Esophagus muscularis mucosa (tissue), 4 donors: ENCODE data around the gene PDE8A. TPM values are rescaled to one million over a fixed set of nuclear protein-coding genes. Genes with fewer than 3 reads are reported as not detected.

Experiments
- DNase-seq: peaks from one replicate; pipeline ENCODE4 v3.0.0-alpha.2; 2017; ENCODE audit errors: extremely low spot score
- H3K27ac ChIP-seq, 4 donors: fragments of 200-600 bp; sonication (generic); replicated peaks in 1 of 4; 1 replicate in 3 of 4; 2 replicates in 1 of 4; pipeline ENCODE4 v1.5.1; 2016 to 2019; ENCODE audit warnings: mild to moderate bottlenecking in 1 of 4
- H3K27me3 ChIP-seq, 4 donors: fragments of 200-600 bp; sonication (generic); one replicate each; pipeline versions ENCODE4 v1.5.1 to v1.6.0; 2016 to 2019
- H3K36me3 ChIP-seq, 4 donors: fragments of 200-600 bp; sonication (generic); one replicate each; pipeline ENCODE4 v1.5.1; 2016 to 2019
- H3K4me1 ChIP-seq, 4 donors: fragments of 200-600 bp; sonication (generic); one replicate each; pipeline ENCODE4 v1.5.1; 2016 to 2019
- H3K4me3 ChIP-seq, 4 donors: fragments of 200-600 bp; sonication (generic); 1 replicate in 2 of 4; 2 replicates in 2 of 4; pipeline ENCODE4 v1.5.1; 2016 to 2019; ENCODE audit warnings: mild to moderate bottlenecking in 4 of 4, moderate library complexity in 1 of 4
- H3K9me3 ChIP-seq, 4 donors: fragments of 200-600 bp; sonication (generic); 1 replicate in 3 of 4; 2 replicates in 1 of 4; pipeline ENCODE4 v1.5.1; 2016 to 2019
- EP300 ChIP-seq: sonication (generic); formaldehyde crosslinking; IDR thresholded peaks from one replicate; pipeline ENCODE4 v1.6.1; 2017; ENCODE audit warnings: antibody characterized with exemption
- POLR2A ChIP-seq: fragments of 450-650 bp; IDR thresholded peaks from one replicate; pipeline ENCODE4 v1.6.1; 2017; ENCODE audit warnings: antibody characterized with exemption, moderate library complexity, mild to moderate bottlenecking, low read depth
- POLR2AphosphoS5 ChIP-seq, 2 donors: sonication (generic); formaldehyde crosslinking; IDR thresholded peaks; one replicate each; pipeline ENCODE4 v1.6.1; 2017; ENCODE audit warnings: antibody characterized with exemption in 2 of 2
- WGBS: methylation state at CpG from one replicate; pipeline ENCODE4 v1.1.5; 2018; 5-methylcytosine and 5-hydroxymethylcytosine counted together
- intact Hi-C: fragments of 100-400 bp; cut with DNase I; formaldehyde crosslinking; loops from one replicate; pipeline ENCODE4 v1.15.1; 2023
- total RNA-seq, 4 donors: library from RNA; depleted of rRNA; stranded (reverse); fragments of >200 nt; gene quantifications; one replicate each; pipeline versions ENCODE4 v1.1.0 to v1.2.1, GENCODE V29; 2016
- TF ChIP-seq, protein P1 (sequence below), 3 experiments: fragments of 200-600 bp in 2 of 3; fragments of 450-650 bp in 1 of 3; sonication (generic) in 2 of 3; IDR thresholded peaks; one replicate each; pipeline ENCODE4 v1.5.1; 2017 to 2019; ENCODE audit warnings: antibody characterized with exemption in 3 of 3, mild to moderate bottlenecking in 2 of 3, moderate library complexity in 1 of 3

Gene PDE8A
- total RNA-seq, 4 donors from 2014 or later, result 31.6 to 36.1 (median 32.5) TPM

DNA sequence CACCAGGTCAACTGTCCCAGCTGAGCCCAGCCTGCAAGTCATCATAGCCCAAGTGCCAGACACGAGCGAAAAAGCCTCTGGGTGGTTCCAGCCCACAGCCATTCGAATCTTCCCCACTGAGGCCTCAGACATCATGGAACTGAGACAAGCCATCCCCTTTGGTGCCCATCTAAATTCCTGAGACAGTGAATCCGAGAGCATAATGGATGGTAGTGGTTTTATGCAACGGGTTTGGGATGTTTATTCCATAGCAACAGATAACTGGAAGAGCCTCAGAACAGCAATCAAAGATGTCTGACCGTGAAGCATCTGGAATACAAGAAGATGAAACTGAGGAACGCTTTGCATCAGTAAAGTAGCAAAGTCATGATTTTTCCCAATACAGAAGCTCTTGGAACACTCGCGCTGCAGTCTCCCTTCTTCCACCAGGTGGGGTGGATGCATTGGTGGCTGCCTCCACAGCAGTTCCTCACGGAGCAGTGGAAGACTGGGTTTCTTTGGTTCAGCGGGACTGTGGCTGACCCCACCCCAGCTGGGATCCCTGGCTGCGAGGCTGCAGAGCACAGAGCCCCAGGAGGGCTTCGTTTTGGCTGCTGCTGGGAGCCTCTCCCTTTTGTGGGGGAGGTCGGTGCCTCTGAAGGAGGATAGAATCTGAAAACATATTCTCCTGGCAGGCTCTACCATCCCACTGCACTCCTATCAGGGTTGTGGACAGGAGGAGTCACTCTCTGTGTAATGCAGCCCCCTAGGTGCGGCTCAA, 26.4 kb upstream of the PDE8A start:
- WGBS, result 30% methylated on average over 12 of the region's 15 CpGs
- TF ChIP-seq POLR2AphosphoS5 (IDR thresholded peaks at IDR 0.05), result peak in 1 of 2 donors; percentile 30
- no peak for TF ChIP-seq POLR2A
- no peak for TF ChIP-seq EP300
- TF ChIP-seq, protein P1, sequence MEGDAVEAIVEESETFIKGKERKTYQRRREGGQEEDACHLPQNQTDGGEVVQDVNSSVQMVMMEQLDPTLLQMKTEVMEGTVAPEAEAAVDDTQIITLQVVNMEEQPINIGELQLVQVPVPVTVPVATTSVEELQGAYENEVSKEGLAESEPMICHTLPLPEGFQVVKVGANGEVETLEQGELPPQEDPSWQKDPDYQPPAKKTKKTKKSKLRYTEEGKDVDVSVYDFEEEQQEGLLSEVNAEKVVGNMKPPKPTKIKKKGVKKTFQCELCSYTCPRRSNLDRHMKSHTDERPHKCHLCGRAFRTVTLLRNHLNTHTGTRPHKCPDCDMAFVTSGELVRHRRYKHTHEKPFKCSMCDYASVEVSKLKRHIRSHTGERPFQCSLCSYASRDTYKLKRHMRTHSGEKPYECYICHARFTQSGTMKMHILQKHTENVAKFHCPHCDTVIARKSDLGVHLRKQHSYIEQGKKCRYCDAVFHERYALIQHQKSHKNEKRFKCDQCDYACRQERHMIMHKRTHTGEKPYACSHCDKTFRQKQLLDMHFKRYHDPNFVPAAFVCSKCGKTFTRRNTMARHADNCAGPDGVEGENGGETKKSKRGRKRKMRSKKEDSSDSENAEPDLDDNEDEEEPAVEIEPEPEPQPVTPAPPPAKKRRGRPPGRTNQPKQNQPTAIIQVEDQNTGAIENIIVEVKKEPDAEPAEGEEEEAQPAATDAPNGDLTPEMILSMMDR (IDR thresholded peaks at IDR 0.05), result peak; percentile 90 to 94 (median 92)
- Histone ChIP-seq H3K4me1 (peaks cover 0 to 9% (median 9%) of the 10 kb centered on the region in 4 donors), H3K27me3 (no peaks in the 10 kb centered on the region), H3K9me3 (no peaks in the 10 kb centered on the region), H3K36me3 (no peaks in the 10 kb centered on the region), H3K27ac (no peak overlapping the region), H3K4me3 (peak overlapping the region; percentile 33 to 50 (median 36))
- no peak for DNase-seq
- intact Hi-C loops, result loop anchor here (1.0 kb wide), 1 partner anchor 89 kb away; no protein-coding TSS in a partner anchor

DNA sequence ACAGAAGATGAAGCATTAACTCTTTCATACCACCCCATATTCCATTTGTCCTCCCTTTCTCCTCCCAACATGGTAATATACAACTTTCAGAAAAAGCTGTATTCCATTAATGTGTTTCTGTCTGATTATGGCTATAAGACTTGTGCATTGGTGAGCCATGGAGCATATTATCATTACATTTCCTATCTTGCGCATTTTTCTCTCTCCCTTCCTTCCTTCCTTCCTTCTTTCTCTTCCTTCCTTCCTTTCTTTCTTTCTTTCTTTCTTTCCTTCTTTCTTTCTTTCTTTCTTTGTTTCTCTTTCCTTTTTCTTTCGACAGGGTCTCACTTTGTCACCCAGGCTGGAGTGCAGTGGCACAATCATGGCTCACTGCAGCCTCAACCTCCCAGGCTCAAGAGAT, 25.5 kb upstream of the PDE8A start:
- no peak for TF ChIP-seq POLR2AphosphoS5 (IDR thresholded peaks at IDR 0.05)
- TF ChIP-seq, protein P1 (IDR thresholded peaks at IDR 0.05), result no peak
- no peak for TF ChIP-seq POLR2A
- TF ChIP-seq EP300, result no peak

GRCh38 chr15:84960391-84961113, 21.1 kb upstream of the PDE8A start:
- Histone ChIP-seq H3K36me3 (no peaks in the 10 kb centered on the region), H3K27me3 (no peaks in the 10 kb centered on the region), H3K4me1 (peaks cover 0 to 6% (median 5%) of the 10 kb centered on the region in 4 donors), H3K27ac (no peak overlapping the region), H3K4me3 (no peak overlapping the region), H3K9me3 (peaks cover 0 to 9% (median 4%) of the 10 kb centered on the region in 4 donors)
- no peak for TF ChIP-seq EP300
- TF ChIP-seq POLR2AphosphoS5 (IDR thresholded peaks at IDR 0.05), result no peak
- TF ChIP-seq, protein P1 (IDR thresholded peaks at IDR 0.05), result no peak
- TF ChIP-seq POLR2A, result no peak
- 94% methylated on average over 12 of the region's 13 CpGs for WGBS
- DNase-seq, result no peak
- intact Hi-C loops, result no loop called here

More for the DNA sequence above, 25.5 kb upstream of the PDE8A start:
- no peak for DNase-seq
- H3K9me3 ChIP-seq, result no peaks in the 10 kb centered on the region
- H3K4me3 ChIP-seq, result no peak overlapping the region
- intact Hi-C loops, result no loop called here
- 83% methylated on average over 2 of the region's 2 CpGs for WGBS
- no peaks in the 10 kb centered on the region for H3K36me3 ChIP-seq
- H3K4me1 ChIP-seq, result peaks cover 0 to 9% (median 9%) of the 10 kb centered on the region in 4 donors
- H3K27ac ChIP-seq, result no peak overlapping the region
- H3K27me3 ChIP-seq, result no peaks in the 10 kb centered on the region

- H3K4me1 ChIP-seq, result peaks cover 0 to 4% (median under 1%) of the 10 kb centered on the region in 4 donors
- no peaks in the 10 kb centered on the region for H3K27me3 ChIP-seq
- no peak overlapping the region for H3K4me3 ChIP-seq
- H3K36me3 ChIP-seq, result no peaks in the 10 kb centered on the region
- TF ChIP-seq EP300 (no peak), POLR2A (no peak), POLR2AphosphoS5 (IDR thresholded peaks at IDR 0.05) (no peak)
- TF ChIP-seq, protein P1 (IDR thresholded peaks at IDR 0.05), result no peak
- H3K27ac ChIP-seq, result no peak overlapping the region
- DNase-seq, result no peak
- peaks cover 0 to 9% (median 4%) of the 10 kb centered on the region in 4 donors for H3K9me3 ChIP-seq
- 91% methylated on average over 3 of the region's 3 CpGs for WGBS
- intact Hi-C loops, result no loop called here
These were observed 20.6 kb upstream of the PDE8A start for GRCh38 chr15:84961114-84961452.
